SK-N-MC (cell line): Measurements from ENCODE around the gene FAM162B.

ENCODE experiments used
- EZH2 ChIP-seq: fragments of 200-600 bp; sonication (generic); IDR thresholded peaks from one replicate; pipeline ENCODE4 v1.6.1; 2017; ENCODE audit warnings: antibody characterized with exemption
- FOXP2 ChIP-seq: optimal IDR thresholded peaks from 2 replicates; pipeline ENCODE3; 2011; ENCODE audit warnings: mild to moderate bottlenecking, moderate library complexity; ENCODE audit not compliant: insufficient read depth; ENCODE audit errors: extremely low read length, control extremely low read depth
- POLR2AphosphoS5 ChIP-seq: IDR thresholded peaks from 2 replicates; pipeline ENCODE4 v1.6.1; 2012; ENCODE audit warnings: mild to moderate bottlenecking, low read depth, low read length, borderline replicate concordance

DNA sequence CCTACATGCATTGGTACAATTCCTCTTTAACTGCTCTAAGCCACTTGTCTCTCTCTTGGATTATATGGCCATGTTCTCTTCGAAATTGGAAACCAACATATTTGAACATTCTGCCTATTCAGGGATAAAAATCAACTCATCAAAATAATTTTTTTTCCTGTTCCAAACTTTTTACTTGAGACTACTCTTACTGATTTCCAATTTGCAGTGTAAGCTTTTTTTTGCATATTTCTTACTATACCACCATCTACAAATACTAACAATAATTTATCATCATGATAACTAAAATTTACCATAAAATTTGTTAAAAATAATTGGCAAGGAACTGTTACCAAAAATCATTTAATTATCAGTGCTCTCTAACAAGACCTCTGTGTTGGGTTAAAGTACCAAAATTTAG, 6.9 kb upstream of the FAM162B start:
- no peak for TF ChIP-seq POLR2AphosphoS5
- no peak for TF ChIP-seq EZH2
- no peak for TF ChIP-seq FOXP2
